GM21526 (cell line): Measurements from ENCODE around the gene DEPDC1.
"Not testable (repeated sequence)": the region's sequence is repeated elsewhere in the genome, so short reads cannot be mapped to it uniquely, and the experiment has no call there.

Source experiments
- ATAC-seq: cut with Tn5 transposase; IDR thresholded peaks from one replicate; pipeline ENCODE4 v1.9.1; 2021; ENCODE audit warnings: moderate library complexity; ENCODE audit not compliant: unreplicated experiment, low FRiP score

DEPDC1 gene, protein sequence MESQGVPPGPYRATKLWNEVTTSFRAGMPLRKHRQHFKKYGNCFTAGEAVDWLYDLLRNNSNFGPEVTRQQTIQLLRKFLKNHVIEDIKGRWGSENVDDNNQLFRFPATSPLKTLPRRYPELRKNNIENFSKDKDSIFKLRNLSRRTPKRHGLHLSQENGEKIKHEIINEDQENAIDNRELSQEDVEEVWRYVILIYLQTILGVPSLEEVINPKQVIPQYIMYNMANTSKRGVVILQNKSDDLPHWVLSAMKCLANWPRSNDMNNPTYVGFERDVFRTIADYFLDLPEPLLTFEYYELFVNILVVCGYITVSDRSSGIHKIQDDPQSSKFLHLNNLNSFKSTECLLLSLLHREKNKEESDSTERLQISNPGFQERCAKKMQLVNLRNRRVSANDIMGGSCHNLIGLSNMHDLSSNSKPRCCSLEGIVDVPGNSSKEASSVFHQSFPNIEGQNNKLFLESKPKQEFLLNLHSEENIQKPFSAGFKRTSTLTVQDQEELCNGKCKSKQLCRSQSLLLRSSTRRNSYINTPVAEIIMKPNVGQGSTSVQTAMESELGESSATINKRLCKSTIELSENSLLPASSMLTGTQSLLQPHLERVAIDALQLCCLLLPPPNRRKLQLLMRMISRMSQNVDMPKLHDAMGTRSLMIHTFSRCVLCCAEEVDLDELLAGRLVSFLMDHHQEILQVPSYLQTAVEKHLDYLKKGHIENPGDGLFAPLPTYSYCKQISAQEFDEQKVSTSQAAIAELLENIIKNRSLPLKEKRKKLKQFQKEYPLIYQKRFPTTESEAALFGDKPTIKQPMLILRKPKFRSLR

DNA sequence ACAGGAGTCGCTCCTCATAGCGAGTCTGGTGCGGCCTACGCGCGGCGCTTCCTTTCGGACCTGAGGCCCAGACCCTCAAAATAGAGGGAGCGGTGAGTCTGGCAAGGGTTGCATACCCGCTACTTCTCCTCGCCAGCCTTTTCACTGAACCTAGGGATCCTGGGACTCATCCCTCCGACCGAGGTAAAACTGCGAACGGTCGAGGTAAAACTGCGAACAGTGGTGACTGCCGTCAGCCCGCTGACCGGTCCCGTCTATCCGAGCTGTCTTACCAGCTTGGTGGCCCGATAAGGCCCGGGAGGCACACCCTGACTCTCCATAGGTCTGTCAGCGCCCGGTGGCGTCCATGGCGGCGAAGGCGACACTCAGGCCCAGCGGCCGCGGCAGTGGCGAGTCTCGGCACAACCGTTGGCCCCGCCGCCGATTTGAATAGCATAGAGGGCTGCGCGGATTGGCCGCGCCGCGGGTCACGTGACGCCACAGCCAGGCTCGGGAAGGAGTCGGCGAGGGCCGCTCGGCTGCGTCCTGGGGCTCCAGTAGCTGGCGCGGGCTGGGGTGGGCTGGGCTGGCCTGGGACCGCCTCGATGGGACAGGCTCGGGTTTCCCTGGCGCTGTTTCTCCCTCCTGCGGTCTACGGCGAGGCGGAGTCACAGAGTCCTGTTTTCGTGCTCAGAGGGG lies at the start of gene DEPDC1:
TSS of gene DEPDC1 (minus strand) at position 403 of the 678 bp plus-strand sequence. CDS start at position 320, 83 bp downstream.
- ATAC-seq: peak; percentile 96

DNA sequence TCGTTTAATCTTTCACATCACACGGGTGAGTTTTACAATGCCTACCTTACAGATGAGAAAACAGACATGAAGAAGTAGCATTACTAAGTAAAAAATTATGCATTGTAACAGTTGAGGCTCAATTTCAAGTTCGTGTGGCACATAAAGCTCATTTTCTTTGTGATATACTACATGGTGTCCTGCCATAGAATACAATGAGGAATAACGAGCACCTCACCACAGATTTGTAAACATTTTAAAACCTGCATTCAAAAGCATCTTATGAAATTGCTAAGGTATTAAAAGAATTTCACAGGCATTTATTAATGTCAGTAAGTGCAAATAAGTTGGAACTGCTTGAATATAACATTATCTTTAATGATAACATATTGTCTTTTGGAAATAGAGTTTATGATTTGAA lies 47.8 kb upstream of the DEPDC1 start:
- ATAC-seq: no peak

DNA sequence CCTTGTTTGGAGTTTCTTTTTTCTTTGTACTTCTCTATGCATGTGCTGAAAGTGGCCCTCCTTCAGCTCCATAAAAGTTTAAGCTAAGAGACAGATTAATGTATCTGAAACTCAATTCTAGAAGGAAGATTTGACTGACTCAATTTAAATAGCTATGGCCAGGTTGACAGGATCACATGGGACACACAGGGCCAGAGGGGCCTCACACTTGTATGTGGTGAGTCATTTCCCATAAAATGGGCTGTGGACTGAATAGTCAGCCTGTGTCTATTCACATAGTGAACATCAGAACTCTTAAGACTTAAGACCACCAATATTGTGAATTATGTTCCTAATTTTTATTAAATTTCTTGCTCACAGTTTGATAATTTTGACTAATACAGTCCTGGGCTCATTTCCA lies 45.7 kb upstream of the DEPDC1 start:
- ATAC-seq: no peak

GRCh38 chr1:68538941-68539340 lies 42.1 kb upstream of the DEPDC1 start:
- no peak for ATAC-seq

- ATAC-seq: no peak
These were observed 31.4 kb upstream of the DEPDC1 start for GRCh38 chr1:68528243-68528642.

DNA sequence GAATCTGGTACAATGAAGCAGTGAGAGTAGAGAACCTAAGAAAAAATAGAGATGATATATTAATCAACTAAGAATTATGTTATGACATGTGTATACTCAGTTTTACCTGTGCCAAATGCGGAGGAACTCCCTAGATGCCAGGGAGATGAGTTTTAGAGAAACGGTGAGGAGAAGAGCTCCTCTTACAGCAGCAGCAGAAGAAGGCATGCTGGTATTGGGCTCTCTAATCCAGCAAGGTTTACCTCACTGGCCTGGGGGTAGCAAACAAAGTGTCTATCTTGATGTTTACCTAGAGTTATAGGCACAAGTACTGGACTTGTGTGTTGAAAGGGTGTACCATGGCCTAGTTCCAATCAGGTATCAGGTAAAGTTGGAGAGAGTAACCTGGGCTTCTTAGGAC lies 28.9 kb upstream of the DEPDC1 start:
- ATAC-seq: no peak

- ATAC-seq: no peak
These were observed 24.4 kb upstream of the DEPDC1 start for GRCh38 chr1:68521286-68521685.

GRCh38 chr1:68516066-68516465 lies 19.2 kb upstream of the DEPDC1 start:
- no peak for ATAC-seq

- no peak for ATAC-seq
These were observed 14.4 kb upstream of the DEPDC1 start for GRCh38 chr1:68511254-68511653.

- ATAC-seq: no peak
These were observed 9.5 kb upstream of the DEPDC1 start for GRCh38 chr1:68506386-68506785.

- no peak for ATAC-seq
These were observed 6.2 kb upstream of the DEPDC1 start for GRCh38 chr1:68503085-68503484.

GRCh38 chr1:68497358-68497698 lies 446 bp upstream of the DEPDC1 start:
- ATAC-seq: peak; percentile 15

DNA sequence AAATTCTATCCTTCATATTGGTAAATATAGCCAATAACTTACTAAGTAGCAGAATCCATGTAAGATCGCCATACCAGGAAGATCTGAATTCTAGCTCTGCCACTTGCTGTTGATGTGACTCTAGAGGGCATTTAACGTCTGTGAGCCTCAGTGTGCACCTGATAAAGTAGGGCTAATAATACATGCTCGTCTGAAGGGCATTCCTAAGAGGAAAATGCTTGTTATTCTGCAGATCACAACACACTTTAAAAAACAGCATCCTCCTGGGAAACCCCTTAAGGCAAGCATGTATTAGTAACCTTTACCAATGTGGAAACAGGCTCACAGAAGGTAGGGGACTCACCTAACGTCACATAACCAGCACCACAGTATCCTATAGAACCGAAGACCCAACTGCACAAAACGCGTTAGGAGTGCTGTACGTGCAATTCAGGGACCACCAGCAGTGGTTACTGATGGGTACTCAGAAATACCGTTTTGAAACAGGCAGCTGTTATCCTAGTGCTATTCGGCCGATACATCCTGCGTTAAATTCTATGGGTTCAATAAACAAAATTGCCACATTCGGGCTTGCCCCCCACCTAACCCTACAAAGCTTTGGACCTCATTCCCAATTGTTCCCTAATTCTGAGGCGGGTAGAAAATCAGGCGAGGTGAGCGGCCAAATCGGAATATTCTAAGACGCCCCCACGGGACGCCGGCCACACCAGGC lies 758 bp downstream of the DEPDC1 start:
- ATAC-seq: no peak

DNA sequence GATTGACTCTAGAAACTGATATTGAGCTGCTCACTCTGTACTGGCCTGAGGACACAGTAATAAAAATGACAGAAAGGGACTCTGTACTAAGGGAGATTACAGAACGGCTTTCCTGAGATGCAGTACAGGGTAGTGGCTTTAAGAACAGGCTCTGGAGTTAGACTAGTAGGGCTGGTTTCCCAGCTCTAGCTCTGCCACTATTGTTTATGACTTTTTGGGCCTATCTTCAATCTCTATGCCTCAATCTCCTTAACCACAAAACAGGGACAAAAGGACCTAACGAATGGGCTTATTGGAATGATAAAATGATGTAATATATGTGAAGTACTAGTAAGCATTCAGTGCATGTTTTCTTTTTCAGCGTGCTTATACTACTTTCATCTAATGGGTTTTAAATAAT lies 1.4 kb downstream of the DEPDC1 start:
- no peak for ATAC-seq

- no peak for ATAC-seq
These were observed 3.7 kb downstream of the DEPDC1 start for GRCh38 chr1:68493193-68493592.

- ATAC-seq: not testable (repeated sequence)
These were observed 4.6 kb downstream of the DEPDC1 start for GRCh38 chr1:68492255-68492654.

DNA sequence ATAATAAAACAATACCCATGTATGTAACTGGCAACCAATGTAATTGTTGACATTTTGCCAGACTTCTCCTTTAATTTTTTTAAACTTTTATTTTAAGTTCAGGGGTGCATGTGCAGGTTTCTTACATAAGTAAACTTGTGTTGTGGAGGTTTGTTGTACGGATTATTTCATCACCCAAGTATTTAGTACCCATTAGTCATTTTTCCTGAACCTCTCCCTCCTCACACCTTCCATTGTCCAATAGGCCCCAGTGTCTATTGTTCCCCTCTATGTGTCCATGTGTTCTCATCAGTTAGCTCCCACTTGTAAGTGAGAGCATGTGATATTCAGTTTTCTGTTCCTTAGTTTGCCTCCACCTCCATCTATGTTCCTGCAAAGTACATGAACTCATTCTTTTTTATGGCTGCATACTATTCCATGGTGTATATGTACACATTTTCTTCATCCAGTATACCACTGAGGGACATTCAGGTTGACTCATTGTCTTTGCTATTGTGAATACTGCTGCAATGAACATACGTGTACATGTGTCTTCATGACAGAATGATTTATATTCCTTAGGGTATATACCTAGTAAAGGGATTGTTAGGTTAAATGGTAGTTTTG lies 6.7 kb downstream of the DEPDC1 start:
- ATAC-seq: no peak

GRCh38 chr1:68485431-68486022 lies 11.4 kb downstream of the DEPDC1 start:
- no peak for ATAC-seq

GRCh38 chr1:68484618-68485017 lies 12.3 kb downstream of the DEPDC1 start:
- ATAC-seq: no peak

DNA sequence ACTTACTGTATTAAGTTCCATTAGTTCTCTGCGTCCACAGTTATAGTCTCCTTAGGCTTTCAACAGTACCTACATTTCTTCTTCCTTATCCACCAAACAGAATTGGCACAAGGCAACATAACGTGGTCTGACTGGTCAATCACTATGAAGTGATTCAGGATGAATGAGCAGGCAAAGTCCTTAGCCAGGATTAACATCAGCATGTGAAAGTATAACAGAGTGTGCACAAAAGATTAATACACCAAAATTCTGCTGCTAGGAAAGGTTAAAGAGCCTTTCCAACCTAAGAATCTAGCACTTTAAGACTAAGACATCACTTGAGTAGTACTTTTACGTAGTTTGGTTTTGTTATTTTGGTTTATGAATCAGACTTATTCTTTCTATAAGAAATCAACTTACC lies 15.8 kb downstream of the DEPDC1 start:
- no peak for ATAC-seq
